Measurements from ENCODE around the gene GCGR. TPM values are rescaled to one million over a fixed set of nuclear protein-coding genes. Genes with fewer than 3 reads are reported as not detected.

GCGR gene
- total RNA-seq, result 0.07 TPM in 1 of 2 replicates, not detected in the other

GRCh38 chr17:81803728-81804558 is at the start of gene GCGR:
Gene GCGR, plus strand, starts transcription at chr17:81804150. Its CDS starts 4,869 bp downstream, at chr17:81809019.
- intact Hi-C loops (cut with micrococcal nuclease), result no loop called here

GRCh38 chr17:81792675-81793615 is 11.0 kb upstream of the GCGR start:
- intact Hi-C loops (cut with micrococcal nuclease), result no loop called here

GRCh38 chr17:81794074-81794476 is 9.9 kb upstream of the GCGR start:
- intact Hi-C loops (cut with micrococcal nuclease), result no loop called here

- intact Hi-C loops (cut with micrococcal nuclease), result no loop called here
These were observed 9.4 kb upstream of the GCGR start for GRCh38 chr17:81794509-81794908.

GRCh38 chr17:81801327-81801726 is 2.6 kb upstream of the GCGR start:
- intact Hi-C loops (cut with micrococcal nuclease), result no loop called here

GRCh38 chr17:81802048-81802758 is 1.7 kb upstream of the GCGR start:
- intact Hi-C loops (cut with micrococcal nuclease), result no loop called here

GRCh38 chr17:81802856-81803643 is 900 bp upstream of the GCGR start:
- intact Hi-C loops (cut with micrococcal nuclease), result no loop called here

GRCh38 chr17:81804559-81805399 is 829 bp downstream of the GCGR start:
- intact Hi-C loops (cut with micrococcal nuclease), result no loop called here

GRCh38 chr17:81805707-81806460 is 1.9 kb downstream of the GCGR start:
- intact Hi-C loops (cut with micrococcal nuclease), result no loop called here

GRCh38 chr17:81806461-81807209 is 2.7 kb downstream of the GCGR start:
- intact Hi-C loops (cut with micrococcal nuclease), result no loop called here

GRCh38 chr17:81807210-81807719 is 3.3 kb downstream of the GCGR start:
- intact Hi-C loops (cut with micrococcal nuclease), result no loop called here

GRCh38 chr17:81807839-81808238 is 3.9 kb downstream of the GCGR start:
- intact Hi-C loops (cut with micrococcal nuclease), result no loop called here

GRCh38 chr17:81808778-81809555 is 5.0 kb downstream of the GCGR start:
- intact Hi-C loops (cut with micrococcal nuclease), result no loop called here

- intact Hi-C loops (cut with micrococcal nuclease), result no loop called here
These were observed 5.6 kb downstream of the GCGR start for GRCh38 chr17:81809556-81809998.

GRCh38 chr17:81810476-81810875 is 6.5 kb downstream of the GCGR start:
- intact Hi-C loops (cut with micrococcal nuclease), result no loop called here

- intact Hi-C loops (cut with micrococcal nuclease), result no loop called here
These were observed 7.1 kb downstream of the GCGR start for GRCh38 chr17:81810892-81811704.

All from T-helper 2 cell treated with Interferon-gamma antibody and Interleukin-4, amounts not matched to agents 100 ng/mL and 5 ng/mL, for 36 hours (primary cell).